ENCODE measurements around the gene SMIM17.
A peak's percentile ranks its signal among the peaks of the same experiment; 100 is the strongest.
"Not testable (repeated sequence)": the region's sequence is repeated elsewhere in the genome, so short reads cannot be mapped to it uniquely, and the experiment has no call there.

Gene SMIM17

DNA sequence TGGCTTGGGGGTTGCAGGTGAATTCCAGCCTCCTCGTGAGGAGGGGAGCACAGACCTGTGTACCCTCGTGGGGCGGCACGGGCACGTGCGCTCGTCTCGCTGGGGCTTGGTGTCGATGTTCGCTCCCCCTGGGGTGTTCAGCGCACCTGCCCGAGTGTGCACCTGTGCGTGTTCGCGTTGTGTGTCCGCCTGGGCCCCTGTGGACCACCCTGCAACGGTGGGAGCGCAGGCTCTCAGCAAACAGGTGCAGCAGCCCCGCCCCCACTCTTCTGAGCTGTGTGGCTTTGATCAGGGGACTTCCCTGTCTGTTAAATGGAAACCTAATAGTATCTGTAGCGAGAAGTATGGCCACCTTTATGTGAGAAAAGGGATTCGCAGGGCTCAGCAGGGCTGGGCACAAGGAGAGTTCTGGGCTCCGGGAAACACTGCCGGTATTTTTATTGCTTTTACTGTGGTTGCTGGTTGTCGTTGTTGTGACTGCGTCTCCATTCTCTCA lies 549 bp downstream of the SMIM17 start:
- intact Hi-C loops (cut with DNase I): no loop called here
- no peak for DNase-seq

DNA sequence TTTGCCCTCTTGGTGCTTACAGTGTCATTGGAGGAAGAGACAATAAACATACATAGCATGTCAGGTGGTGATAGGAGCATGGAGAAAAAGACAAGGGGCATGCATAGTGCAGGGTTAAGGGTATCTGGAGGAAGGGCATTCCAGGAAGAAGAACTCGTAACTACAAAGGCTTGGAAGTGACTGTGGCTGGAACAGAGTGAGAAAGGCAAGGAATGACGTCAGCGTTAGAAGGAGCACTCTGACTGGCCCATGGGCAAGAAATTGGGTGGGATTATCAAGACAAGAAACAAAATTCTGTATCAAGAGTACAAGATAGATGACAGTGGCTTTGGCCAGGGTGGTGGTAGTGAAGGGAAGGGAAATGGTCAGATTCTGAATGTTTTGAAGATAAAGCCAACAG lies 11.2 kb downstream of the SMIM17 start:
- intact Hi-C loops (cut with DNase I): no loop called here
- no peak for DNase-seq

- peak in 5 of 10 donors; percentile 36 to 90 (median 49) for DNase-seq
Measured at GRCh38 chr19:56660381-56661107, 17.6 kb downstream of the SMIM17 start.

GRCh38 chr19:56661248-56661647 lies 18.3 kb downstream of the SMIM17 start:
- no peak for DNase-seq
- intact Hi-C loops (cut with DNase I): no loop called here

More at GRCh38 chr19:56660381-56661107, 17.6 kb downstream of the SMIM17 start:
- intact Hi-C loops (cut with DNase I): no loop called here

DNA sequence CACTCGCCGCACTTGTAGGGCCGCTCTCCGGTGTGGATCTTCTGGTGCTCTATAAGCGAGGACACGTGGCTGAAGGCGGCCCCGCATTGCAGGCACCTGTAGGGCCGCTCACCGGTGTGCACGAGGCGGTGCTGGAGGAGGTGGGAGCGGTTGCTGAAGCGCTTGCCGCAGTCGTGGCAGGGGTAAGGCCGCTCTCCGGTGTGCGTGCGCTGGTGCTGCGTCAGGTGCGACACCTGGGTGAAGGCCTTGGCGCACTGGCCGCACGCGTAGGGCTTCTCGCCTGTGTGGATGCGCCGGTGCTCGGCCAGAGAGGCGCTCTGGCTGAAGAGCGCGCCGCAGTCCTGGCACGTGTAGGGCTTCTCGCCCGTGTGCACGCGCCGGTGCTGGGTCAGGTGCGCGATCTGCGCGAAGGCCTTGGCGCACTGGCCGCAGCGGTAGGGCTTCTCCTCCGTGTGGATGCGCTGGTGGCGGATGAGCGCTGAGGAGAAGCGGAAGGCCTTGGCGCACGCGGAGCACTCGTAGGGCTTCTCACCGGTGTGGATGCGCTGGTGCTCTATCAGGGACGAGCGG lies 21.1 kb downstream of the SMIM17 start:
- no peak for DNase-seq
- intact Hi-C loops (cut with DNase I): no loop called here

DNA sequence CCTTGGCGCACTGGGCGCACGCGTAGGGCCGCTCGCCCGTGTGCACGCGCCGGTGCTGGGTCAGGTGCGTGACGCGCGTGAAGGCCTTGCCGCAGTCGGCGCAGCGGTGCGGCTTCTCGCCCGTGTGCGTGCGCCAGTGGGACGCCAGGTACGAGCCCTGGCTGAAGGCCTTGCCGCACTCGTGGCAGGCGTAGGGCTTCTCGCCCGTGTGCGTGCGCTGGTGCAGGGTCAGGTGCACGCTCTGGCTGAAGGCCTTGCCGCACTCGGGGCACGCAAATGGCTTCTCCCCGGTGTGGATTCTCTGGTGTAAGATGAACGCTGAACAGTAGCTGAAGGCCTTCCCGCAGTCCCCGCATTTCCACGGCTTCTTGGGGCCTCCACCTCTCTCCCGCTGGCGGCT lies 21.6 kb downstream of the SMIM17 start:
- intact Hi-C loops (cut with DNase I): no loop called here
- DNase-seq: no peak

DNA sequence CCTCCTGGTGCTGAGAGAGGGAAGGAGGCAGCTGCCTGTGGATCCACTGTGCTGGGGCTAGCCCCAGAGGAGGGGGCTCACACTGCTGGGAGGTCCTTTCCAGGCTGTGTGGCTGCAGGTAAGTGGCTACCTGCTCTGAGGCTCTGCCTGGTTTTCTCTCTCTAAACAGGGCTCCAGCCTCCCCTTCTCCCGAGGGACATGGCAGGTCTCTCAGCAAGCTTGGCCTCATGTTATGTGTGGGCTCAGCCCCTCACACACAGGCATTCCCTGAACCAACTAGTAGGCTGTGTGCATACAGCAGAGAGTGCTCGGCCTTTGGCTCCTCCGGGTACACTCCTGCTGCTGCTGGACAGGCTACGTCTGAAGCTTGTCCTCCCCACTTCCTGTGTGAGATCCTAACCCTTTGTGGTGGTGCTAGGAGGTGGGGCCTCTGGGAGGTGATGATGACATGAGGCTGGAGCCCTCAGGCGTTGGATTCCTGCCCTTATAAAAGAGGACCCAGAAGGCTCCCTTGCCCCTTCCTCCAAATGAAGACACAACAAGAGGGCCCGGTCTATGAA lies 24.4 kb downstream of the SMIM17 start:
- DNase-seq: no peak
- intact Hi-C loops (cut with DNase I): no loop called here

- no peak for DNase-seq
- intact Hi-C loops (cut with DNase I): no loop called here
Measured at GRCh38 chr19:56668676-56669075, 25.7 kb downstream of the SMIM17 start.

GRCh38 chr19:56670401-56670960 lies 27.5 kb downstream of the SMIM17 start:
- intact Hi-C loops (cut with DNase I): no loop called here
- DNase-seq: no peak

GRCh38 chr19:56670961-56671612 lies 28.1 kb downstream of the SMIM17 start:
- peak in 1 of 10 donors; percentile 83 for DNase-seq

GRCh38 chr19:56671613-56671994 lies 28.6 kb downstream of the SMIM17 start, which contains the start of gene ZNF835:
Gene ZNF835 (minus strand): TSS chr19:56671757. CDS start chr19:56665198, 6,559 bp downstream.
- intact Hi-C loops (cut with DNase I): no loop called here
- DNase-seq: peak; percentile 94 to 99 (median 97)

More at GRCh38 chr19:56670961-56671612, 28.1 kb downstream of the SMIM17 start:
- intact Hi-C loops (cut with DNase I): no loop called here

DNA sequence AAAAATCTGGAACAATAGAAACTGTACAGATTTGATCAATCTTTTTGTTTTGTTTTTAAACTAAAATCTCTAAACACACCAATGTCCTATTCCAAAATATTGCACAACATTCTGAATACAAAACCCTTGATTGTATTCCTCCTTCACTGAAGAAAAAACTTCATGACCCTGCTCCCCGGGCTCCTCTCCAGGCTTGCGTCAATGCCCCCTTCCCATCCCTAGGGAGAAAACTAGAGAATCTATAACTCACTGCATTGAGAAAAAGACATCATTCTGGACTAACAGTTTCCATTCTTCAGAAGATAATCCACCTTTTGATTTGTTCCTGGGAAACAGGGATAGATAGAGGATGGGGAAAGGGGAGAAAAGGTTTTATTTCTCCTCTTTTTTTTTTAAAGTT lies 29.7 kb downstream of the SMIM17 start:
- intact Hi-C loops (cut with DNase I); DNase-seq: not testable (repeated sequence)

GRCh38 chr19:56678205-56678604 lies 35.2 kb downstream of the SMIM17 start:
- intact Hi-C loops (cut with DNase I): no loop called here
- peak in 9 of 10 donors; percentile 26 to 90 (median 54) for DNase-seq

GRCh38 chr19:56681702-56682101 lies 38.7 kb downstream of the SMIM17 start:
- DNase-seq: no peak
- intact Hi-C loops (cut with DNase I): no loop called here

DNA sequence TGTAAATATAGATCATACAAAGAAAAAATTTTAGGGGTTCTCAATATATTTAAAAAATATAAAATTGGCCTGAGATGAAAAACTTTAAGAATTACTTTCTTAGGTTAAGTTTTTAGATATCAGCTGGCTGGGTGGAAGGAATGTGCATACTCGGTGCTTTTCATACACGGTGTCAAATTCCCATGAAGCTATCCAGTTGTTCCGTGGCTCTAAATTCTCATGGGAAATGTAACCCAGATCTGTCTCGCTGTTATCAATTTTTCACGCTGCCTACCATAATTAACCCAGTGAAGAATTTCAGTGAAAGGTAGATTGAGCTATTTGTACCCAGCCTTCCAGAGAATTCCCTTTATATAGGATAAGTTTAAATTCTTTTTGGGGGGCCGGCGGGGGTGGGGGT lies 40.2 kb downstream of the SMIM17 start:
- DNase-seq: no peak
- intact Hi-C loops (cut with DNase I): no loop called here

DNA sequence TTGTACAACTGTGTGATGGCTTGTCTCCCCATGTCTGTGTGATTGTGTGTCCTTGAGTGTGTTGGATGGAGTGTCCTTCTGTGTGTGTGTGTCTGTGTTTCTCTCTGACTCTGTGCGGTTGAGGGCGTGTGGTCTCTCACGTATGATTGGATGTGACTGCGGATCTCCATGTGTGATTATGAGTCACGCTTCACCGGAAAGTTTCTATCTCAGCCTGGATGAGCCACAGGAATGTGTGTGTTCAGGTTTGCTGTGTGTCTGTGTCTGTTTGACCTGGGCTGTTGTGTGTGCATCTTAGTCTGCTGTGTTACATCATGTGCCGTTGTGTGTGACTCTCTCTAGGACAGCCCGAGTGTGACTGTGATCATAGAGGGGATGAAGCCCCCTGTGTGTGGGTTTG lies 44.1 kb downstream of the SMIM17 start:
- intact Hi-C loops (cut with DNase I): no loop called here

DNA sequence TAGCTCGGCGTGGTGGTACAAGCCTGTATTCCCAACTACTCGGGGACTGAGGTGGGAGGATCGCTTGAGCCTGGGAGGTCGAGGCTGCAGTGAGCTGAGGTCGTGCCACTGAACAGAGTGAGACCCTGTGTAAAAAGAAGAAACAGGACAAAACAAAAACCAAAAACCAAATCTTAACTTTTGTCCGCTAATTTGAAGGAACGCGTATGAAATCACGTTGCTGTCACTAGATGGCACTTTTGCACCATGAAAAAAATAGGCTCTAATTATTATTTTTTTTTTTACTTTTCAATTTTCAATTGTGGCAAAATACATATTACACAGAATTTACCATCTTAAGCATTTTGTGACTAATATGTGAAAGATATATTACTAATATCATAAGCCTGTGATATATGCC lies 46.2 kb downstream of the SMIM17 start:
- DNase-seq: no peak
- intact Hi-C loops (cut with DNase I): no loop called here

More for the DNA sequence above, 44.1 kb downstream of the SMIM17 start:
- DNase-seq: no peak

GRCh38 chr19:56690670-56691069 lies 47.7 kb downstream of the SMIM17 start:
- no peak for DNase-seq
- intact Hi-C loops (cut with DNase I): loop anchor here (5.0 to 10.0 kb wide), 2 partner anchors 147 to 404 kb away; no protein-coding TSS in a partner anchor

DNA sequence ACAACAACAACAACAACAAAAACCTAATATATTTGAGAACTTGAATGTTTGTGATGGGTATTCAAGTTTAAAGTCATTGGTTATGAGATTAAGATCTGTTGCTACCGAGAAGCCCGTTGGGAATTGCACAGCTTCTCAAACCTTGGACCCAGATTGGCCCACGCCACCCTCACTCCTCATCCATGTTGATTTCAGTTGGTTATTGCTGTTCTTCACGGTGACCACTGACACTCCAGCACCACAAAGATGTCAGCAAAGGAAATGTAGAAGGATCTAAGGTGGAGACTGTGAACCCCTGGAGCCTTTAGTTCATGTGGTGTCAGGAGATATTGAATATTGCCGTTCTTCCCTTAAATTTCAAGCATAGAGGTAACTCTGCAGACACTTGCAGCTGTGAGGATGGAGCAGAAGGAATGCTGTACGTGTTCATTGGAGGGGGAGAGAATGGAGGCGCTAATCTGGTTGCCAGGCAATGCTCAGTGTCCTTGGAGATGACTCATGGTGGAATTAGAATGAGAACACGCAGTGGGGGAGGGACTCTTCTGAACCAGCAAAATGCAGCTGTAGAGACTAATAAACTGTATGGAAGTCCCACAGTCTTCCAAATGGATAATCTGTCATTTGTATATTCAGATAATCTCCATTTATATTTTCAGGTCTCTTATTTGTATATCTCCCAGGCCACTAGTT lies 49.4 kb downstream of the SMIM17 start:
- intact Hi-C loops (cut with DNase I): loop anchor here (5.0 to 10.0 kb wide), 2 partner anchors 145 to 402 kb away; no protein-coding TSS in a partner anchor
- DNase-seq: peak in 8 of 10 donors; percentile 41 to 94 (median 67)

- DNase-seq: no peak
- intact Hi-C loops (cut with DNase I): loop anchor here (10.0 kb wide), 1 partner anchor 395 kb away; no protein-coding TSS in a partner anchor
Measured at GRCh38 chr19:56699552-56699951, 56.6 kb downstream of the SMIM17 start.
